Esophagus squamous epithelium (tissue), 5 donors: ENCODE results near the gene CCBE1. TPM values are rescaled to one million over a fixed set of nuclear protein-coding genes. Genes with fewer than 3 reads are reported as not detected.

Experiments used
- DNase-seq: peaks from one replicate; lab custom pipeline; 2025; lab: John Stamatoyannopoulos, UW
- H3K27ac ChIP-seq, 4 donors: fragments of 200-600 bp; sonication (generic); one replicate each; pipeline ENCODE4 v1.5.1; 2016 to 2019; ENCODE audit warnings: mild to moderate bottlenecking in 1 of 4
- H3K27me3 ChIP-seq, 4 donors: fragments of 200-600 bp; sonication (generic); 1 replicate in 3 of 4; 2 replicates in 1 of 4; pipeline versions ENCODE4 v1.5.1 to v1.6.0; 2017 to 2021; ENCODE audit warnings: antibody characterized with exemption in 1 of 4
- H3K36me3 ChIP-seq, 3 donors: fragments of 200-600 bp; sonication (generic); one replicate each; pipeline ENCODE4 v1.5.1; 2016 to 2019
- H3K4me1 ChIP-seq, 3 donors: fragments of 200-600 bp; sonication (generic); one replicate each; pipeline ENCODE4 v1.5.1; 2017 to 2019
- H3K4me3 ChIP-seq, 4 donors: fragments of 200-600 bp; sonication (generic); 1 replicate in 3 of 4; 2 replicates in 1 of 4; pipeline ENCODE4 v1.5.1; 2016 to 2019; ENCODE audit warnings: mild to moderate bottlenecking in 2 of 4, moderate library complexity in 1 of 4
- H3K9me3 ChIP-seq, 3 donors: fragments of 200-600 bp; sonication (generic); one replicate each; pipeline ENCODE4 v1.5.1; 2016 to 2019
- CTCF ChIP-seq, 6 experiments: fragments of 450-650 bp in 4 of 6; fragments of 200-600 bp in 2 of 6; sonication (generic) in 2 of 6; IDR thresholded peaks; one replicate each; pipeline ENCODE4 v1.5.1; 2016 to 2019; ENCODE audit warnings: antibody characterized with exemption in 6 of 6, mild to moderate bottlenecking in 4 of 6, moderate library complexity in 4 of 6
- POLR2A ChIP-seq, 4 donors: fragments of 450-650 bp; IDR thresholded peaks; one replicate each; pipeline ENCODE4 v1.6.1; 2017; ENCODE audit warnings: antibody characterized with exemption in 4 of 4, mild to moderate bottlenecking in 4 of 4, moderate library complexity in 3 of 4
- WGBS, 2 donors: methylation state at CpG; one replicate each; pipeline ENCODE4 v1.1.5; 2018; 5-methylcytosine and 5-hydroxymethylcytosine counted together
- intact Hi-C: fragments of 100-400 bp; cut with DNase I; formaldehyde crosslinking; loops from one replicate; pipeline ENCODE4 v1.15.0; 2022
- total RNA-seq, 4 donors: library from RNA; depleted of rRNA; stranded (reverse); fragments of >200 nt; gene quantifications; one replicate each; pipeline ENCODE4 v1.1.0, GENCODE V29; 2016
- donor health status: DM: yes; HTN: yes; CAD: no.

The CCBE1 gene
- total RNA-seq, 4 donors from 2014 or later: 0.34 to 4.6 (median 1.3) TPM

- no peak for DNase-seq
- Histone ChIP-seq H3K4me3 (no peak overlapping the region), H3K4me1 (peaks cover 0 to 6% (median 5%) of the 10 kb centered on the region in 3 donors), H3K36me3 (no peaks in the 10 kb centered on the region), H3K27ac (no peak overlapping the region), H3K9me3 (no peaks in the 10 kb centered on the region), H3K27me3 (peaks cover 0 to 15% (median 0%) of the 10 kb centered on the region in 4 donors)
- 66 to 85% methylated on average over 2 to 3 of the region's 3 CpGs for WGBS, 2 donors
- no peak for TF ChIP-seq CTCF (IDR thresholded peaks at IDR 0.05)
- no peak for TF ChIP-seq POLR2A (IDR thresholded peaks at IDR 0.05)
- intact Hi-C loops: loop anchor here (5.0 kb wide), 1 partner anchor 366 kb away; no protein-coding TSS in a partner anchor
Measured at GRCh38 chr18:59456657-59457056, 240.6 kb downstream of the CCBE1 start.

- H3K27me3 ChIP-seq: peaks cover 0 to 15% (median 0%) of the 10 kb centered on the region in 4 donors
- H3K4me3 ChIP-seq: no peak overlapping the region
- 67 to 71% methylated on average over 9 to 12 of the region's 12 CpGs for WGBS, 2 donors
- DNase-seq: no peak
- H3K4me1 ChIP-seq: peaks cover 0 to 6% (median 5%) of the 10 kb centered on the region in 3 donors
- H3K9me3 ChIP-seq: no peaks in the 10 kb centered on the region
- H3K27ac ChIP-seq: no peak overlapping the region
- intact Hi-C loops: loop anchor here (5.0 kb wide), 1 partner anchor 366 kb away; no protein-coding TSS in a partner anchor
- TF ChIP-seq CTCF (IDR thresholded peaks at IDR 0.05) (no peak), POLR2A (IDR thresholded peaks at IDR 0.05) (no peak)
- no peaks in the 10 kb centered on the region for H3K36me3 ChIP-seq
Measured at GRCh38 chr18:59455728-59456276, 241.4 kb downstream of the CCBE1 start.

- H3K36me3 ChIP-seq: no peaks in the 10 kb centered on the region
- WGBS, 2 donors: 69 to 80% methylated on average over 9 to 11 of the region's 13 CpGs
- no peak for DNase-seq
- H3K4me3 ChIP-seq: no peak overlapping the region
- TF ChIP-seq POLR2A (IDR thresholded peaks at IDR 0.05) (no peak), CTCF (IDR thresholded peaks at IDR 0.05) (no peak)
- no peaks in the 10 kb centered on the region for H3K9me3 ChIP-seq
- intact Hi-C loops: loop anchor here (5.0 kb wide), 1 partner anchor 367 kb away; no protein-coding TSS in a partner anchor
- peaks cover 0 to 6% (median 5%) of the 10 kb centered on the region in 3 donors for H3K4me1 ChIP-seq
- H3K27ac ChIP-seq: no peak overlapping the region
- H3K27me3 ChIP-seq: peaks cover 0 to 15% (median 0%) of the 10 kb centered on the region in 4 donors
Measured at GRCh38 chr18:59454909-59455727, 242.1 kb downstream of the CCBE1 start.

GRCh38 chr18:59453468-59453961 lies 243.7 kb downstream of the CCBE1 start:
- H3K4me3 ChIP-seq: no peak overlapping the region
- no peaks in the 10 kb centered on the region for H3K36me3 ChIP-seq
- WGBS, 2 donors: 76 to 78% methylated on average over 7 of the region's 7 CpGs
- no peaks in the 10 kb centered on the region for H3K9me3 ChIP-seq
- H3K27me3 ChIP-seq: peaks cover 0 to 10% (median 0%) of the 10 kb centered on the region in 4 donors
- H3K4me1 ChIP-seq: no peaks in the 10 kb centered on the region
- intact Hi-C loops: no loop called here
- DNase-seq: no peak
- TF ChIP-seq POLR2A (IDR thresholded peaks at IDR 0.05) (no peak), CTCF (IDR thresholded peaks at IDR 0.05) (no peak)
- no peak overlapping the region for H3K27ac ChIP-seq

GRCh38 chr18:59451963-59452362 lies 245.3 kb downstream of the CCBE1 start:
- H3K27ac ChIP-seq: no peak overlapping the region
- H3K36me3 ChIP-seq: no peaks in the 10 kb centered on the region
- TF ChIP-seq CTCF (IDR thresholded peaks at IDR 0.05) (no peak), POLR2A (IDR thresholded peaks at IDR 0.05) (no peak)
- 67 to 71% methylated on average over 6 of the region's 6 CpGs for WGBS, 2 donors
- peaks cover 0 to 9% (median 0%) of the 10 kb centered on the region in 4 donors for H3K27me3 ChIP-seq
- H3K4me1 ChIP-seq: no peaks in the 10 kb centered on the region
- no peaks in the 10 kb centered on the region for H3K9me3 ChIP-seq
- intact Hi-C loops: no loop called here
- H3K4me3 ChIP-seq: no peak overlapping the region
- no peak for DNase-seq
